ENCODE measurements around the gene ANKRD50.

DNA sequence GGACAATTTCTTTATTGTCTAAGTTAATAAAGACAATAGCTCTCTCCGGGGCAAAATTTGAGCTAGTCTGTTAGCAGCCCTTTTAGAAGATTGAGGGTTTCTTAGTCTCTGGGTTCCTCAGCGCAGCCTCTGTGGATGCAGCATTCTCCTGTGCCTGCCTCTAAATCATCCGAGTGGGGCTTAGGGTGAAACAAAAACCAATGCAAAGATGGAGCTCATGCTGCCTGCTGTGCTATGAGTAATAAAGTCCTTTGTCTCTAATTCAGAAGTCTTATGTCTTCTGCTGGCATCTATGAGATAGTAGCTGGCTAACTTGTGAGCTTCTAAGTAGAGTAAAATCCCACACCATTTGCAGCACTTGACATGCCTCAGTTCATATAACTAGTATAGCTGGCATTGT, 67.9 kb downstream of the ANKRD50 start:
- TF ChIP-seq, protein P1, sequence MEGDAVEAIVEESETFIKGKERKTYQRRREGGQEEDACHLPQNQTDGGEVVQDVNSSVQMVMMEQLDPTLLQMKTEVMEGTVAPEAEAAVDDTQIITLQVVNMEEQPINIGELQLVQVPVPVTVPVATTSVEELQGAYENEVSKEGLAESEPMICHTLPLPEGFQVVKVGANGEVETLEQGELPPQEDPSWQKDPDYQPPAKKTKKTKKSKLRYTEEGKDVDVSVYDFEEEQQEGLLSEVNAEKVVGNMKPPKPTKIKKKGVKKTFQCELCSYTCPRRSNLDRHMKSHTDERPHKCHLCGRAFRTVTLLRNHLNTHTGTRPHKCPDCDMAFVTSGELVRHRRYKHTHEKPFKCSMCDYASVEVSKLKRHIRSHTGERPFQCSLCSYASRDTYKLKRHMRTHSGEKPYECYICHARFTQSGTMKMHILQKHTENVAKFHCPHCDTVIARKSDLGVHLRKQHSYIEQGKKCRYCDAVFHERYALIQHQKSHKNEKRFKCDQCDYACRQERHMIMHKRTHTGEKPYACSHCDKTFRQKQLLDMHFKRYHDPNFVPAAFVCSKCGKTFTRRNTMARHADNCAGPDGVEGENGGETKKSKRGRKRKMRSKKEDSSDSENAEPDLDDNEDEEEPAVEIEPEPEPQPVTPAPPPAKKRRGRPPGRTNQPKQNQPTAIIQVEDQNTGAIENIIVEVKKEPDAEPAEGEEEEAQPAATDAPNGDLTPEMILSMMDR (IDR thresholded peaks at IDR 0.05; ENCODE audit: low read length) = no peak
- TF ChIP-seq EZH2phosphoT487 (IDR thresholded peaks at IDR 0.05; ENCODE audit: low read length) (no peak), EZH2 (optimal IDR thresholded peaks at IDR 0.05; ENCODE audit: low read depth, low read length) (no peak)
